Common myeloid progenitor, CD34-positive (primary cell): ENCODE measurements around the gene HRG.
"Not testable (repeated sequence)": the region's sequence is repeated elsewhere in the genome, so short reads cannot be mapped to it uniquely, and the experiment has no call there.

ENCODE experiments used
- CTCF ChIA-PET: fragments of 350-600 bp; sonication (Branson Sonifier 250); formaldehyde crosslinking; loops from one replicate; lab custom pipeline; 2021; ENCODE audit warnings: antibody characterized with exemption; lab: Charles Lee
- POLR2A ChIA-PET: fragments of 350-600 bp; sonication (Branson Sonifier 250); formaldehyde crosslinking; loops from one replicate; lab custom pipeline; 2021; ENCODE audit warnings: antibody characterized with exemption; lab: Charles Lee
- DNase-seq, 3 donors: peaks; one replicate each; pipeline versions ENCODE4 v3.0.0 to v3.0.0-alpha.2; 2013
- H3K27ac ChIP-seq, 2 experiments: 1 replicate in 1 of 2; 2 replicates in 1 of 2; pipeline ENCODE4 v1.7.0; 2013; ENCODE audit warnings: inconsistent platforms in 2 of 2, low read length in 2 of 2, mild to moderate bottlenecking in 2 of 2, low read depth in 1 of 2, moderate library complexity in 1 of 2; ENCODE audit not compliant: severe bottlenecking in 2 of 2, insufficient read depth in 1 of 2, poor library complexity in 1 of 2
- H3K27me3 ChIP-seq, 5 experiments: replicated peaks in 2 of 5; 1 replicate in 3 of 5; 2 replicates in 2 of 5; pipeline versions ENCODE4 v1.6.1 to v1.7.0; 2013; ENCODE audit warnings: low read length in 4 of 5, mild to moderate bottlenecking in 2 of 5, moderate library complexity in 2 of 5, inconsistent platforms in 1 of 5; ENCODE audit not compliant: insufficient read depth in 5 of 5, control insufficient read depth in 4 of 5
- H3K36me3 ChIP-seq, 4 experiments: 1 replicate in 2 of 4; 2 replicates in 2 of 4; pipeline versions ENCODE4 v1.6.1 to v1.7.0; 2013; ENCODE audit warnings: low read length in 3 of 4, control low read depth in 1 of 4, mild to moderate bottlenecking in 1 of 4; ENCODE audit not compliant: control insufficient read depth in 4 of 4, insufficient read depth in 4 of 4
- H3K4me1 ChIP-seq, 4 experiments: 1 replicate in 3 of 4; 2 replicates in 1 of 4; pipeline versions ENCODE4 v1.6.1 to v1.7.1; 2013; ENCODE audit warnings: low read length in 3 of 4, mild to moderate bottlenecking in 3 of 4, control low read depth in 1 of 4, inconsistent platforms in 1 of 4, moderate library complexity in 1 of 4; ENCODE audit not compliant: control insufficient read depth in 4 of 4, insufficient read depth in 4 of 4; ENCODE audit errors: control extremely low read depth in 1 of 4
- H3K4me3 ChIP-seq, 7 experiments: 1 replicate in 4 of 7; 2 replicates in 3 of 7; pipeline versions ENCODE4 v1.5.1 to v1.7.0; 2013; ENCODE audit warnings: mild to moderate bottlenecking in 7 of 7, low read length in 6 of 7, moderate library complexity in 6 of 7, inconsistent platforms in 2 of 7, low read depth in 2 of 7, control low read depth in 1 of 7; ENCODE audit not compliant: insufficient read depth in 4 of 7, control insufficient read depth in 1 of 7; ENCODE audit errors: extremely low read depth in 1 of 7
- H3K9me3 ChIP-seq, 5 experiments: 1 replicate in 4 of 5; 2 replicates in 1 of 5; pipeline versions ENCODE4 v1.6.1 to v1.7.1; 2013; ENCODE audit warnings: low read length in 4 of 5, mild to moderate bottlenecking in 2 of 5, inconsistent platforms in 1 of 5, low read depth in 1 of 5, moderate library complexity in 1 of 5; ENCODE audit not compliant: control insufficient read depth in 4 of 5, insufficient read depth in 2 of 5; ENCODE audit errors: control extremely low read depth in 1 of 5
- WGBS: methylation state at CpG from one replicate; pipeline ENCODE4 v1.1.5; 2013; ENCODE audit not compliant: insufficient coverage; 5-methylcytosine and 5-hydroxymethylcytosine counted together

HRG gene

GRCh38 chr3:186705882-186706780, 40.3 kb downstream of the HRG start:
- H3K27me3 ChIP-seq = peaks cover 0 to 5% (median 0%) of the 10 kb centered on the region in 5 experiments
- POLR2A ChIA-PET = no interaction called here
- H3K36me3 ChIP-seq = no peaks in the 10 kb centered on the region
- H3K27ac ChIP-seq = no peak overlapping the region
- H3K4me1 ChIP-seq = peaks cover 3 to 9% (median 9%) of the 10 kb centered on the region in 4 experiments
- H3K9me3 ChIP-seq = no peaks in the 10 kb centered on the region
- CTCF ChIA-PET = interaction anchor here (0.7 to 1.4 kb wide), 2 partner anchors 10 to 115 kb away, joined by 3 to 4 read pairs; no protein-coding TSS in a partner anchor
- 84% methylated on average over 5 of the region's 6 CpGs for WGBS
- no peak overlapping the region for H3K4me3 ChIP-seq
- DNase-seq = peak; percentile 56 to 91 (median 91)

DNA sequence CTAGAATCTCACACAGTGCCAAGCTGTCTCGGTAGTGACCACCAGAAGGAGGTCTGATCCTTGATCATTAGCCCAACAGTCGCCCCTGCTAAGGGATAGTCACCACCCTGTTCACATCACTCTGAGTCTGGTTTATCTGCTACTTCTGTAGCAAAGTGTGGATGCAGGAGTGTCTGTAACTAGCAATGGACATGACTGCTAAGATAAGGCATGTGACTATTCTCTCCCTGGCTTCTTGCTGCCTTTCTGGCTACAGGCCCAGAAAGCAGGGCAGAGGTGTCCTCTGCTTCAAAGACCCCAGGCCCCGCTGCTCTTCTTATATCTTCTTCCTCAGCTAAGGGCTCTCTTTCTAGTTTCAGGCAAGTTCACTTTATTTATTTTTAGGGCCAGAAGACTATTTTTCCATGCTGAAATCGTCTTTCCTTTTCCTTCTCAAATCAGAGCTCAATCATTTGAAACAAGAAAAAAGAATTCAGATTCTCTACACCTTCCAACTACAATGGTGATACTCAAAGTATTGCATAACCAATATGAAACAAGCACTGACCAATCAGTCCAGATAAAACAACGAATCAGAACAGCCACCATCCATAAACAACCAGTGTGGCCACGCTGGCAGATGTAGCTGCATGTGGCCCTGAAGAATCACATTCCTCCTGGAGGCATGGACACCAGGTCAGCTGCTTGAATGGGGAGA, 43.3 kb downstream of the HRG start:
- Histone ChIP-seq H3K36me3 (no peaks in the 10 kb centered on the region), H3K4me3 (no peak overlapping the region), H3K4me1 (peaks cover 3 to 9% (median 9%) of the 10 kb centered on the region in 4 experiments), H3K9me3 (no peaks in the 10 kb centered on the region), H3K27ac (no peak overlapping the region), H3K27me3 (peaks cover 0 to 9% (median 0%) of the 10 kb centered on the region in 5 experiments)
- DNase-seq = peak in 1 of 3 donors; percentile 2
- 98% methylated on average over 6 of the region's 6 CpGs for WGBS
- ChIA-PET POLR2A (no interaction called here), CTCF (no interaction called here)

DNA sequence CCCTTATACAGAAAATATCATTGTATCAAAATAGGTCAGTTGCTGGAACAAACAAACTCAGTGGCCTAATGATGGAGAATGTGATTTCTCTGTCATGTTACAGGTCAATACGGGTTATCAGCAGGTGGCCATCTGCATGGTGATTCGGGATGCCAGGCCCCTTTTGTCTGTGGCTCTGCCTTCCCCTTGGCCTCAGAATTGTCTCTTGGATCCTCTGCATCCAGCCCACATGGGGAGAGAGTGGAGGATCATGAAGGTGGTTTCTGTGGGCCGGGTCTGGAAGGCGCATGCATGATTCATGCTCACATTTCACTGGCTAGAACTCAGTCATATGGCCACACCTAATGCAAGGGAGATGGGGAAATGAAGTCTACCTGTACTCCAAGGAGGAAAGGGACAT, 44.9 kb downstream of the HRG start:
- H3K36me3 ChIP-seq, H3K4me1 ChIP-seq, H3K27ac ChIP-seq, H3K9me3 ChIP-seq, H3K27me3 ChIP-seq, DNase-seq, CTCF ChIA-PET, H3K4me3 ChIP-seq: not testable (repeated sequence)
- POLR2A ChIA-PET = interaction anchor here (0.6 kb wide), 1 partner anchor 104 kb away, joined by 3 read pairs; no protein-coding TSS in a partner anchor
- 95% methylated on average over 2 of the region's 4 CpGs for WGBS

- no peak overlapping the region for H3K27ac ChIP-seq
- WGBS = 96% methylated on average over 4 of the region's 4 CpGs
- no peaks in the 10 kb centered on the region for H3K4me1 ChIP-seq
- DNase-seq = no peak
- no peaks in the 10 kb centered on the region for H3K9me3 ChIP-seq
- ChIA-PET CTCF (no interaction called here), POLR2A (no interaction called here)
- no peak overlapping the region for H3K4me3 ChIP-seq
- H3K27me3 ChIP-seq = peaks cover 0 to 5% (median 0%) of the 10 kb centered on the region in 5 experiments
- no peaks in the 10 kb centered on the region for H3K36me3 ChIP-seq
Measured at GRCh38 chr3:186713499-186713898, 47.7 kb downstream of the HRG start.

DNA sequence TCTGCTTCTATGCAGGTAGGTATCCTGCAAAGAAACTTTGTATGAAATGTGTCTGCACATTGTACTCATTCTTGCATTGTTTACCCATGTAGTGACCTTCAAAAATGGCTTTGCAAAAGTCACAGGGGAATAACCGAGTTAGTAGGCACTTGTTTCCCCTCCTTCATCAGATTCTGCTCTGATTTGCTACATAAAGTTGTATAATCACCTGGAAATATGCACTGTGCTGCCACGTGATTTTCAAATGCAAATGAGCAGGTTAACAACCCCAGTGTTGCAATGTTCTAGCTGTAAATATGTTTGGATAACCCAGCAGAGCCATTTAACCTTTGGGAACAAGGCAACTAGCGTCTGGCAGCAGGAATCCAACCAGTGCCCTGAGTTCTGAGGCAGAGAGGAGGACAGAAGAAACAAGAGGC, 51.2 kb downstream of the HRG start, which contains the start of gene KNG1:
Gene KNG1, plus strand, starts transcription at position 321 of the 419 bp plus-strand sequence. CDS start 184 bp downstream, outside the sequence.
- Histone ChIP-seq H3K9me3 (no peaks in the 10 kb centered on the region), H3K4me3 (no peak within 1 kb of the TSS), H3K36me3 (no peaks in the 10 kb centered on the region), H3K4me1 (no peaks in the 10 kb centered on the region), H3K27ac (no peak within 1 kb of the TSS), H3K27me3 (peaks cover 0 to 5% (median 0%) of the 10 kb centered on the region in 5 experiments)
- no peak for DNase-seq
- ChIA-PET POLR2A (no interaction called here), CTCF (no interaction called here)
- 100% methylated on average over 2 of the region's 3 CpGs for WGBS

DNA sequence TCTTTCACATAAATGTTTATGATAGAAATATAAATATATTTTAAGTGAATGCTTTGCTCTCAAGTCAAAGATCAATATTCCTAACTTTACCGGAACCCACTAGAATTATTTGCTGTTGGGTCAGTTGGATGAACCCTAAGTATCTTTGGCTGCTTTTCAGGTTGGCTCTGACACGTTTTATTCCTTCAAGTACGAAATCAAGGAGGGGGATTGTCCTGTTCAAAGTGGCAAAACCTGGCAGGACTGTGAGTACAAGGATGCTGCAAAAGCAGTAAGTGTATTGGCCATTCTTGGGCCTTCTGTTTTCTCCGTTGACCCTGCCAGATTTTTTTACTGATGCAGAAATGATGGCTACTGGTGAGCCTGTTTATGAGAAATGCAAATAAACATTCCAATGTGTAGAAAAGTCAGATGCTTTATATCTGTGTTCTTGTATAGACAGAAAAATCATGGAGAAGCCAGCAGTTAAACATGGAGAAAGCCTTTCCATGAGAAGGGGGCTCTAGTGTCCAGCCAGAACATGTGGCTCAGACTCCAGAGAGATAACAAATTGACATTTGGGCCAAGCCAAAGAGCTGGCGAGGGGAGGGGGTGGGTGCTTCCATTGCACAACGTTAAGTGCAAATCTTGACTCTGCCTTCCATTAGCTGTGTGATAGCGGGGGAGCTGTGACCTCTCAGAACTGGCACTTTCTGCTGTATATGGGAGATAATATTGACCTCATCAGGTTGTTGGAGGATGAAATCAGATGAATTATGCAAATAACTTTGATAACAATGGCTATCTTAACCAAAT, 54.3 kb downstream of the HRG start:
- H3K27ac ChIP-seq = no peak overlapping the region
- ChIA-PET CTCF (no interaction called here), POLR2A (no interaction called here)
- H3K27me3 ChIP-seq = no peaks in the 10 kb centered on the region
- no peaks in the 10 kb centered on the region for H3K9me3 ChIP-seq
- H3K4me1 ChIP-seq = no peaks in the 10 kb centered on the region
- WGBS = 84% methylated on average over 5 of the region's 7 CpGs
- H3K4me3 ChIP-seq = no peak overlapping the region
- DNase-seq = no peak
- H3K36me3 ChIP-seq = no peaks in the 10 kb centered on the region
